IMR-90 (cell line): ENCODE results near the gene PIGH. TPM values are rescaled to one million over a fixed set of nuclear protein-coding genes. Genes with fewer than 3 reads are reported as not detected.

Source experiments
- ATAC-seq: fragments of 200-7000 bp; cut with Tn5 transposase; 2 replicates; pipeline ENCODE4 v1.9.1; 2020; ENCODE audit warnings: low read depth, mild to moderate bottlenecking, moderate library complexity
- BruUV-seq: library from RNA; stranded (reverse); fragments of 400-500 nt; replicated peaks from 2 replicates; lab custom pipeline; 2021; lab: Mats Ljungman, UMichigan
- CTCF ChIA-PET: fragments of 300-600 bp; formaldehyde crosslinking; extraction: SDS; loops from one replicate; lab custom pipeline; 2021; ENCODE audit warnings: antibody characterized with exemption; lab: Yijun Ruan, JAX
- POLR2A ChIA-PET: fragments of 300-600 bp; sonication (Branson Sonifier 250); formaldehyde crosslinking; loops from one replicate; lab custom pipeline; 2022; ENCODE audit warnings: antibody characterized with exemption; ENCODE audit not compliant: unreplicated experiment; lab: Charles Lee
- DNase-seq: peaks from one replicate; pipeline ENCODE4 v3.0.0; 2013
- H2AFZ ChIP-seq: replicated peaks from 2 replicates; pipeline ENCODE3; 2013; ENCODE audit warnings: low read length, mild to moderate bottlenecking; ENCODE audit not compliant: poor library complexity
- H2AK5ac ChIP-seq: 2 replicates; pipeline ENCODE4 v1.6.1; 2013; ENCODE audit warnings: low read depth, low read length, inconsistent platforms
- H2AK9ac ChIP-seq: replicated peaks from 2 replicates; pipeline ENCODE3; 2013; ENCODE audit warnings: mild to moderate bottlenecking, low read depth, low read length, moderate library complexity; ENCODE audit not compliant: poor library complexity
- H2BK120ac ChIP-seq: 2 replicates; pipeline ENCODE4 v1.6.1; 2013; ENCODE audit warnings: low read depth, low read length, inconsistent platforms
- H2BK15ac ChIP-seq: 3 replicates; pipeline ENCODE4 v1.6.1; 2013; ENCODE audit warnings: low read depth, low read length, inconsistent platforms
- H2BK20ac ChIP-seq: 2 replicates; pipeline ENCODE4 v1.6.1; 2013; ENCODE audit warnings: low read depth, mild to moderate bottlenecking, inconsistent platforms, low read length, moderate library complexity
- H2BK5ac ChIP-seq: 2 replicates; pipeline ENCODE4 v1.6.1; 2013; ENCODE audit warnings: mild to moderate bottlenecking, low read depth, low read length, inconsistent platforms; ENCODE audit not compliant: poor library complexity, severe bottlenecking
- H3K14ac ChIP-seq: replicated peaks from 2 replicates; pipeline ENCODE4 v1.6.1; 2013; ENCODE audit warnings: low read depth, low read length, inconsistent platforms
- H3K18ac ChIP-seq: 2 replicates; pipeline ENCODE4 v1.6.1; 2013; ENCODE audit warnings: low read depth, low read length, control low read depth
- H3K23ac ChIP-seq: 2 replicates; pipeline ENCODE4 v1.6.1; 2013; ENCODE audit warnings: low read depth, low read length, inconsistent platforms
- H3K27ac ChIP-seq: 2 replicates; pipeline ENCODE4 v1.5.1; 2013; ENCODE audit warnings: mild to moderate bottlenecking, control low read depth, low read length; ENCODE audit not compliant: insufficient read depth
- H3K27me3 ChIP-seq: 2 replicates; pipeline ENCODE4 v1.6.1; 2013; ENCODE audit warnings: low read length; ENCODE audit not compliant: control insufficient read depth, insufficient read depth
- H3K36me3 ChIP-seq: 2 replicates; pipeline ENCODE4 v1.6.1; 2013; ENCODE audit warnings: low read length, mixed read lengths; ENCODE audit not compliant: control insufficient read depth, insufficient read depth
- H3K4ac ChIP-seq: 2 replicates; pipeline ENCODE4 v1.6.1; 2013; ENCODE audit warnings: low read depth, low read length, inconsistent platforms
- H3K4me1 ChIP-seq: 2 replicates; pipeline ENCODE4 v1.6.1; 2013; ENCODE audit warnings: low read length, mixed read lengths; ENCODE audit not compliant: control insufficient read depth, insufficient read depth
- H3K4me2 ChIP-seq: 2 replicates; pipeline ENCODE4 v1.6.1; 2013; ENCODE audit warnings: low read depth, mild to moderate bottlenecking, control low read depth, low read length, moderate library complexity
- H3K4me3 ChIP-seq: 2 replicates; pipeline ENCODE4 v1.5.1; 2013; ENCODE audit warnings: low read depth, mild to moderate bottlenecking, control low read depth, low read length, moderate library complexity; ENCODE audit not compliant: insufficient read depth
- H3K56ac ChIP-seq: 2 replicates; pipeline ENCODE4 v1.6.1; 2013; ENCODE audit warnings: low read length, inconsistent platforms; ENCODE audit not compliant: insufficient read depth; ENCODE audit errors: extremely low read depth
- H3K79me1 ChIP-seq, 2 experiments: 2 replicates each; pipeline ENCODE4 v1.6.1; 2013; ENCODE audit warnings: low read length in 2 of 2, inconsistent platforms in 1 of 2, low read depth in 1 of 2
- H3K9ac ChIP-seq: 2 replicates; pipeline ENCODE4 v1.6.1; 2013; ENCODE audit warnings: low read depth, low read length, control low read depth
- H3K9me1 ChIP-seq: 2 replicates; pipeline ENCODE4 v1.6.1; 2013; ENCODE audit warnings: low read length, inconsistent platforms; ENCODE audit not compliant: insufficient read depth
- H3K9me3 ChIP-seq: 2 replicates; pipeline ENCODE4 v1.6.1; 2013; ENCODE audit warnings: low read length; ENCODE audit not compliant: control insufficient read depth, insufficient read depth
- H4K20me1 ChIP-seq: 2 replicates; pipeline ENCODE4 v1.6.1; 2013; ENCODE audit warnings: low read length, inconsistent platforms; ENCODE audit not compliant: insufficient read depth
- H4K5ac ChIP-seq: 2 replicates; pipeline ENCODE4 v1.6.1; 2013; ENCODE audit warnings: mild to moderate bottlenecking, low read depth, low read length, control low read depth
- H4K8ac ChIP-seq, 2 experiments: 2 replicates each; pipeline ENCODE4 v1.6.1; 2013; ENCODE audit warnings: low read depth in 2 of 2, low read length in 2 of 2, control low read depth in 1 of 2, inconsistent platforms in 1 of 2
- H4K91ac ChIP-seq: 2 replicates; pipeline ENCODE4 v1.6.1; 2013; ENCODE audit warnings: low read depth, low read length, inconsistent platforms; ENCODE audit not compliant: insufficient read depth
- BHLHE40 ChIP-seq: fragments of 150-350 bp; IDR thresholded peaks from 2 replicates; pipeline ENCODE4 v1.6.1; 2016; ENCODE audit warnings: mild to moderate bottlenecking, low read depth, low read length
- CTCF ChIP-seq: conservative IDR thresholded peaks from 2 replicates; pipeline ENCODE4 v1.5.1; 2012; ENCODE audit warnings: mild to moderate bottlenecking, low read depth, low read length, improper control_type of control experiment
- RCOR1 ChIP-seq: IDR thresholded peaks from 2 replicates; pipeline ENCODE4 v1.6.1; 2012; ENCODE audit warnings: mild to moderate bottlenecking, low read length, improper control_type of control experiment; ENCODE audit not compliant: insufficient replicate concordance
- WGBS, 2 experiments: methylation state at CpG; one replicate each; pipeline versions ENCODE4 v1.1.5 to v1.1.7; 2013; ENCODE audit warnings: missing lambda C conversion rate in 2 of 2; ENCODE audit not compliant: insufficient read length in 1 of 2; ENCODE audit errors: extremely low coverage in 2 of 2; 5-methylcytosine and 5-hydroxymethylcytosine counted together
- dilution Hi-C: fragments of 300-500 bp; cut with HindIII; formaldehyde crosslinking; loops from one replicate; pipeline ENCODE4 v1.14.3; 2018; ENCODE audit warnings: low sequenced_read_pairs; ENCODE audit not compliant: unreplicated experiment
- in situ Hi-C: fragments of 300-500 bp; cut with MboI; formaldehyde crosslinking; loops from 3 replicates; pipeline ENCODE4 v1.14.3; 2019; ENCODE audit warnings: low sequenced_read_pairs, inconsistent platforms, mixed read lengths
- intact Hi-C: fragments of 100-400 bp; cut with micrococcal nuclease; formaldehyde crosslinking; loops from 2 replicates; pipeline ENCODE4 v1.10.0; 2022
- polyA plus RNA-seq, 3 experiments: library from polyadenylated mRNA; depleted of rRNA; stranded (reverse); fragments of >200 nt; gene quantifications; 2 replicates each; pipeline ENCODE4 v1.2.3, GENCODE V29; 2012; ENCODE audit warnings: low replicate concordance in 1 of 3
- total RNA-seq: library from RNA; depleted of rRNA; stranded (reverse); fragments of >200 nt; gene quantifications from 2 replicates; pipeline ENCODE4 v1.2.3, GENCODE V29; 2012
- TF ChIP-seq, protein P1 (sequence below): fragments of 150-350 bp; IDR thresholded peaks from 2 replicates; pipeline ENCODE4 v1.6.1; 2016; ENCODE audit warnings: low read depth, mild to moderate bottlenecking, low read length, moderate library complexity, borderline replicate concordance

The PIGH gene
- total and polyA plus RNA-seq, 2 of the 4 experiments (the other 2 are of a cell fraction), result 7.9 to 13.5 TPM

- Histone ChIP-seq H3K27me3 (peaks cover 4% of the 10 kb centered on the region), H3K9me1 (no peaks in the 10 kb centered on the region), H3K27ac (no peak overlapping the region), H4K5ac (no peak overlapping the region), H3K9ac (no peak overlapping the region), H3K79me1 (no peaks in the 10 kb centered on the region), H3K4me1 (no peaks in the 10 kb centered on the region), H3K14ac (no peak overlapping the region), H2BK120ac (no peak overlapping the region), H3K36me3 (no peaks in the 10 kb centered on the region), H3K4me2 (no peak overlapping the region), H2BK15ac (no peak overlapping the region), H3K23ac (no peak overlapping the region), H3K4ac (no peak overlapping the region), H3K18ac (no peak overlapping the region), H3K56ac (no peak overlapping the region), H4K8ac (no peak overlapping the region), H2BK20ac (no peak overlapping the region), H3K4me3 (no peak overlapping the region), H2AK9ac (no peak overlapping the region), H2AFZ (no peak overlapping the region), H2BK5ac (no peak overlapping the region), H4K20me1 (no peaks in the 10 kb centered on the region), H2AK5ac (no peak overlapping the region), H4K91ac (no peak overlapping the region), H3K9me3 (no peaks in the 10 kb centered on the region)
- ATAC-seq (no peak), DNase-seq (no peak)
- in situ Hi-C loops (loop anchor here (5.0 kb wide), 1 partner anchor 140 kb away; no protein-coding TSS in a partner anchor), intact Hi-C loops (no loop called here), dilution Hi-C loops (no loop called here)
- TF ChIP-seq BHLHE40, result no peak
- no peak for TF ChIP-seq RCOR1
- TF ChIP-seq CTCF, result no peak
- TF ChIP-seq, protein P1, sequence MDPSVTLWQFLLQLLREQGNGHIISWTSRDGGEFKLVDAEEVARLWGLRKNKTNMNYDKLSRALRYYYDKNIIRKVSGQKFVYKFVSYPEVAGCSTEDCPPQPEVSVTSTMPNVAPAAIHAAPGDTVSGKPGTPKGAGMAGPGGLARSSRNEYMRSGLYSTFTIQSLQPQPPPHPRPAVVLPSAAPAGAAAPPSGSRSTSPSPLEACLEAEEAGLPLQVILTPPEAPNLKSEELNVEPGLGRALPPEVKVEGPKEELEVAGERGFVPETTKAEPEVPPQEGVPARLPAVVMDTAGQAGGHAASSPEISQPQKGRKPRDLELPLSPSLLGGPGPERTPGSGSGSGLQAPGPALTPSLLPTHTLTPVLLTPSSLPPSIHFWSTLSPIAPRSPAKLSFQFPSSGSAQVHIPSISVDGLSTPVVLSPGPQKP, result no peak
- no TSS peak for BruUV-seq
- POLR2A ChIA-PET, result no interaction called here
- CTCF ChIA-PET, result no interaction called here
- no CpG with 5 or more reads among the region's 6 CpGs for WGBS, 2 experiments
These were observed 33.2 kb downstream of the PIGH start for GRCh38 chr14:67566908-67567307.
